Endothelial cell of umbilical vein (primary cell): Measurements from ENCODE around the gene SLC5A9.

Experiments
- CTCF ChIP-seq, 2 donors: IDR thresholded peaks; 1 replicate in 1 of 2; 2 replicates in 1 of 2; pipeline ENCODE4 v1.5.1; 2011; ENCODE audit warnings: low read length in 2 of 2, mild to moderate bottlenecking in 2 of 2, moderate library complexity in 2 of 2, control low read depth in 1 of 2, inconsistent platforms in 1 of 2, low read depth in 1 of 2; ENCODE audit not compliant: insufficient read depth in 1 of 2; ENCODE audit errors: extremely low read depth in 1 of 2
- EZH2 ChIP-seq: IDR thresholded peaks from 2 replicates; pipeline ENCODE4 v1.6.1; 2012; ENCODE audit warnings: borderline replicate concordance, low read depth, mild to moderate bottlenecking, moderate library complexity, low read length, inconsistent platforms; ENCODE audit not compliant: severe bottlenecking
- POLR2A ChIP-seq: IDR thresholded peaks from 2 replicates; pipeline ENCODE4 v1.6.1; 2012; ENCODE audit warnings: low read depth, mild to moderate bottlenecking, control low read depth, low read length
- POLR2AphosphoS5 ChIP-seq: IDR thresholded peaks from 2 replicates; pipeline ENCODE4 v1.6.1; 2012; ENCODE audit warnings: low read depth, mild to moderate bottlenecking, control low read depth, low read length, moderate library complexity; ENCODE audit not compliant: insufficient read depth

- TF ChIP-seq POLR2A (no peak), CTCF (IDR thresholded peaks at IDR 0.05; ENCODE audit: extremely low read depth in 1 of 2, insufficient read depth in 1 of 2, low read depth in 1 of 2, low read length in 2 of 2) (no peak), POLR2AphosphoS5 (no peak), EZH2 (no peak)
These were observed 47.4 kb upstream of the SLC5A9 start for GRCh38 chr1:48175116-48175515.
